K562 (cell line): ENCODE results near the gene VPS41. TPM values are rescaled to one million over a fixed set of nuclear protein-coding genes. Genes with fewer than 3 reads are reported as not detected.

Source experiments
- ATAC-seq: fragments of 200-7000 bp; cut with Tn5 transposase; 3 replicates; pipeline ENCODE4 v1.9.1; 2020; ENCODE audit warnings: moderate library complexity
- BruUV-seq: library from RNA; stranded (reverse); fragments of 400-500 nt; replicated peaks from 2 replicates; lab custom pipeline; 2021; lab: Mats Ljungman, UMichigan
- CTCF ChIA-PET: fragments of 300-600 bp; formaldehyde crosslinking; extraction: SDS; loops from one replicate; lab custom pipeline; 2021; ENCODE audit warnings: low intra/inter-chr PET ratio; lab: Yijun Ruan, JAX
- POLR2A ChIA-PET: fragments of 300-600, 350-650 bp; sonication (Branson Sonifier 250); formaldehyde crosslinking; extraction: SDS; loops from one replicate; lab custom pipeline; 2021; ENCODE audit warnings: antibody characterized with exemption, inconsistent platforms; lab: Yijun Ruan, JAX
- DNase-seq, 4 experiments: peaks; one replicate each; pipeline versions ENCODE4 v3.0.0 to v3.0.0-alpha.2; 2011 to 2018; ENCODE audit warnings: low spot score in 3 of 4, mixed read lengths in 3 of 4; ENCODE audit errors: extremely low read depth in 1 of 4
- FAIRE-seq: peaks from 2 replicates; lab custom pipeline; 2011; peaks lifted over from hg19 to GRCh38; lab: Jason Lieb, UNC
- H2AFZ ChIP-seq: 2 replicates; pipeline ENCODE4 v1.6.0; 2011; ENCODE audit warnings: low read depth, low read length, control low read depth, inconsistent platforms
- H3K27ac ChIP-seq: fragments of 200-600 bp; 3 replicates; pipeline ENCODE4 v1.8.0; 2011; ENCODE audit warnings: low read depth, mild to moderate bottlenecking, control low read depth, inconsistent platforms, low read length, moderate library complexity, mixed read lengths; ENCODE audit errors: extremely low read depth
- H3K27me3 ChIP-seq, 2 experiments: fragments of 300-600 bp in 1 of 2; 2 replicates in 1 of 2; 3 replicates in 1 of 2; pipeline versions ENCODE4 v1.6.0 to v1.8.0; 2011; ENCODE audit warnings: inconsistent platforms in 2 of 2, low read length in 2 of 2, mild to moderate bottlenecking in 1 of 2, mixed read lengths in 1 of 2, moderate library complexity in 1 of 2; ENCODE audit not compliant: control insufficient read depth in 2 of 2, insufficient read depth in 2 of 2
- H3K36me3 ChIP-seq: fragments of 300-600 bp; 3 replicates; pipeline ENCODE4 v1.8.0; 2011; ENCODE audit warnings: mild to moderate bottlenecking, low read length, inconsistent platforms; ENCODE audit not compliant: control insufficient read depth, insufficient read depth
- H3K4me1 ChIP-seq, 2 experiments: fragments of 200-600 bp in 1 of 2; replicated peaks in 1 of 2; 2 replicates in 1 of 2; 3 replicates in 1 of 2; pipeline versions ENCODE4 v1.5.1 to v1.8.0; 2011; ENCODE audit warnings: inconsistent platforms in 2 of 2, low read length in 2 of 2, mild to moderate bottlenecking in 1 of 2, mixed read lengths in 1 of 2, moderate library complexity in 1 of 2; ENCODE audit not compliant: control insufficient read depth in 2 of 2, insufficient read depth in 2 of 2
- H3K4me2 ChIP-seq: 2 replicates; pipeline ENCODE4 v1.6.1; 2011; ENCODE audit warnings: low read length, control low read depth, inconsistent platforms, mixed read lengths; ENCODE audit not compliant: insufficient read depth
- H3K4me3 ChIP-seq: fragments of 200-600 bp; sonication (generic), shearing (Covaris generic); 2 replicates; pipeline ENCODE4 v1.5.1; 2016; ENCODE audit warnings: control low read depth, inconsistent platforms
- H3K79me2 ChIP-seq: fragments of 200-600 bp; 3 replicates; pipeline ENCODE4 v1.8.0; 2011; ENCODE audit warnings: low read length, inconsistent platforms; ENCODE audit not compliant: control insufficient read depth, insufficient read depth
- H3K9ac ChIP-seq, 2 experiments: 2 replicates each; pipeline versions ENCODE4 v1.6.0 to v1.6.1; 2011; ENCODE audit warnings: low read depth in 2 of 2, low read length in 2 of 2, control low read depth in 1 of 2, inconsistent platforms in 1 of 2, mild to moderate bottlenecking in 1 of 2, mixed read lengths in 1 of 2; ENCODE audit not compliant: insufficient read depth in 1 of 2
- H3K9me1 ChIP-seq: one replicate; pipeline ENCODE4 v1.6.0; 2011; ENCODE audit warnings: inconsistent platforms, mild to moderate bottlenecking, low read length, moderate library complexity; ENCODE audit not compliant: control insufficient read depth, insufficient read depth
- H3K9me3 ChIP-seq: replicated peaks from 2 replicates; pipeline ENCODE4 v1.5.1; 2011; ENCODE audit warnings: low read depth, low read length, inconsistent platforms; ENCODE audit not compliant: control insufficient read depth, insufficient read depth
- H4K20me1 ChIP-seq: replicated peaks from 2 replicates; pipeline ENCODE4 v1.6.1; 2011; ENCODE audit warnings: low read length, inconsistent platforms, mixed read lengths; ENCODE audit not compliant: control insufficient read depth, insufficient read depth
- ATF1 ChIP-seq, 2 experiments: fragments of 450-650 bp in 1 of 2; IDR thresholded peaks; 2 replicates each; pipeline ENCODE4 v1.6.1; 2016; ENCODE audit warnings: missing compliant biosample characterization in 1 of 2, missing genetic modification characterization in 1 of 2
- GATAD2B ChIP-seq: fragments of 450-650 bp; IDR thresholded peaks from 2 replicates; pipeline ENCODE4 v1.6.1; 2017; ENCODE audit warnings: mild to moderate bottlenecking, borderline replicate concordance
- HMGN3 ChIP-seq: IDR thresholded peaks from 2 replicates; pipeline ENCODE4 v1.6.1; 2011; ENCODE audit warnings: borderline replicate concordance, low read depth, mild to moderate bottlenecking, mixed read lengths, low read length; ENCODE audit not compliant: insufficient read length; ENCODE audit errors: extremely low read depth
- HNRNPL ChIP-seq: fragments of 200-400 bp; formaldehyde crosslinking; IDR thresholded peaks from 2 replicates; pipeline ENCODE4 v1.6.1; 2017; ENCODE audit warnings: low read depth, mild to moderate bottlenecking, low read length
- HNRNPUL1 ChIP-seq: fragments of 200-400 bp; formaldehyde crosslinking; IDR thresholded peaks from 2 replicates; pipeline ENCODE4 v1.6.1; 2017; ENCODE audit warnings: low read length
- SIN3A ChIP-seq, 2 experiments: fragments of 150-350 bp in 1 of 2; IDR thresholded peaks; 2 replicates each; pipeline ENCODE4 v1.6.1; 2011 to 2016; ENCODE audit warnings: borderline replicate concordance in 2 of 2, low read depth in 2 of 2, low read length in 2 of 2, mild to moderate bottlenecking in 2 of 2, moderate library complexity in 2 of 2; ENCODE audit not compliant: control insufficient read depth in 1 of 2
- TRIM24 ChIP-seq, 2 experiments: fragments of 450-650 bp; IDR thresholded peaks; 2 replicates each; pipeline ENCODE4 v1.6.1; 2016
- USF1 ChIP-seq: sonication (generic); formaldehyde crosslinking; IDR thresholded peaks from 2 replicates; pipeline ENCODE4 v1.9.0; 2022; ENCODE audit warnings: mild to moderate bottlenecking, missing genetic modification reagents
- ZNF239 ChIP-seq: fragments of 250-450 bp; sonication (Bioruptor Pico); IDR thresholded peaks from 2 replicates; pipeline ENCODE4 v1.4.0; 2020; ENCODE audit warnings: mild to moderate bottlenecking
- ZNF395 ChIP-seq: fragments of 200-800 bp; sonication (Bioruptor generic); IDR thresholded peaks from 2 replicates; pipeline ENCODE4 v1.6.1; 2017; ENCODE audit warnings: missing genetic modification characterization, missing compliant biosample characterization
- ZNF589 ChIP-seq: fragments of 200-800 bp; sonication (Bioruptor generic); IDR thresholded peaks from 2 replicates; pipeline ENCODE4 v1.6.1; 2016; ENCODE audit warnings: low read depth, missing genetic modification characterization, missing compliant biosample characterization
- ZNF644 ChIP-seq: fragments of 200-800 bp; sonication (Bioruptor generic); IDR thresholded peaks from 2 replicates; pipeline ENCODE4 v1.6.1; 2016; ENCODE audit warnings: low read depth, missing genetic modification characterization, missing compliant biosample characterization
- WGBS: fragments of 100-300 bp; shearing (Covaris generic); methylation state at CpG from one replicate; pipeline ENCODE4 v1.1.6; 2016; ENCODE audit warnings: low coverage, mixed read lengths; ENCODE audit not compliant: insufficient coverage; ENCODE audit errors: missing lambda C conversion rate; 5-methylcytosine and 5-hydroxymethylcytosine counted together
- in situ Hi-C: fragments of 300-500 bp; cut with MboI; formaldehyde crosslinking; loops from 4 replicates; pipeline ENCODE4 v1.15.0; 2018; ENCODE audit warnings: inconsistent platforms, mixed read lengths
- intact Hi-C: fragments of 100-400 bp; cut with micrococcal nuclease; formaldehyde crosslinking; loops from 2 replicates; pipeline ENCODE4 v1.14.2; 2022
- polyA plus RNA-seq, 8 experiments: library from polyadenylated mRNA; depleted of rRNA in 4 of 8; stranded (reverse) in 5 of 8; unstranded in 3 of 8; fragments of >200 nt; fragmentation: Nextera tagmentation in 2 of 8; fragmentation: Illumina TruSeq in 1 of 8; extraction: Ambion mirVana in 2 of 8; extraction: Trizol in 1 of 8; gene quantifications; 2 replicates each; pipeline versions ENCODE4 v1.2.1 to v1.2.3, GENCODE V29; 2011 to 2014; ENCODE audit warnings: inconsistent platforms in 1 of 8, missing spikeins in 1 of 8
- total RNA-seq, 7 experiments: library from RNA; depleted of rRNA in 6 of 7; stranded (reverse); fragments of >200 nt in 6 of 7; fragmentation: Illumina TruSeq in 2 of 7; extraction: Trizol in 2 of 7; gene quantifications; 2 replicates each; pipeline versions ENCODE4 v1.2.1 to v1.2.3, GENCODE V29; 2011 to 2021; ENCODE audit warnings: low replicate concordance in 1 of 7
- TF ChIP-seq, protein P1 (sequence below), 2 experiments: fragments of 450-650 bp; IDR thresholded peaks; 2 replicates each; pipeline ENCODE4 v1.6.1; 2018; ENCODE audit warnings: mild to moderate bottlenecking in 2 of 2, low read depth in 1 of 2; ENCODE audit not compliant: partially characterized antibody in 2 of 2
- TF ChIP-seq, protein P2 (sequence below): sonication (generic); formaldehyde crosslinking; IDR thresholded peaks from 2 replicates; pipeline ENCODE4 v1.9.0; 2022; ENCODE audit warnings: mild to moderate bottlenecking, missing genetic modification reagents

VPS41 gene
- total and polyA plus RNA-seq, 9 of the 15 experiments (the other 6 are each of a cell fraction or from before 2014, with no cell fraction given): 17.7 to 46.8 (median 32.1) TPM

GRCh38 chr7:38938001-38938485 is 29.1 kb upstream of the VPS41 start (continued):
- TF ChIP-seq ZNF644 (tag) (no peak), TRIM24 (IDR thresholded peaks at IDR 0.05) (no peak), USF1 (CRISPR knock-in tag) (no peak)

DNA sequence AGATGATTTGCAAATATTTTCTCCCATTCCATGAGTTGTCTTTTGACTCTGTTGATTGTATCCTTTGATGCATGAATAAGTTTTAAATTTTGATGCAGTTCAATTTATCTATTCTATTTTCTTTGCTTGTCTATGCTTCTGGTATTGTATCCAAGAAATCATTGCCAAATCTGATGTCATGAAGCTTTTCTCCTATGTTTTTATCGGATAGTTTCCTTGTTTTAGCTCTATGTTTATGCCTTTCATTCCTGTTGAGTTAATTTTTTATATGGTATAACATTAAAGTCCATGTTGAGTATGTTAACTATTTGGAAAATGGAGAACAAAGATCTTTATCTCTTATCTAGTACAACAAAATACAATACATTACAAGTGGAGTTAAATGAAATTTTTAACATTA is 27.6 kb upstream of the VPS41 start:
- ATAC-seq: no peak
- no peak overlapping the region for H2AFZ ChIP-seq
- CTCF ChIA-PET: no interaction called here
- no peak for FAIRE-seq
- peaks cover 9 to 13% of the 10 kb centered on the region in 2 experiments; a peak in 3 of 5 replicates for H3K27me3 ChIP-seq
- no peak overlapping the region for H3K4me3 ChIP-seq
- H3K9me3 ChIP-seq: no peaks in the 10 kb centered on the region
- POLR2A ChIA-PET: no interaction called here
- no peaks in the 10 kb centered on the region for H3K36me3 ChIP-seq
- DNase-seq: no peak
- H3K79me2 ChIP-seq: no peaks in the 10 kb centered on the region
- no peaks in the 10 kb centered on the region for H4K20me1 ChIP-seq
- no peaks in the 10 kb centered on the region for H3K9me1 ChIP-seq
- intact Hi-C loops (loop anchor here (10.0 kb wide), 2 partner anchors 148 to 418 kb away; no protein-coding TSS in a partner anchor), in situ Hi-C loops (no loop called here)
- H3K9ac ChIP-seq: no peak overlapping the region
- 0% methylated on average over 1 of the region's 1 CpG for WGBS
- H3K4me2 ChIP-seq: no peak overlapping the region
- no peak overlapping the region for H3K27ac ChIP-seq
- H3K4me1 ChIP-seq: no peaks in the 10 kb centered on the region
- no TSS peak for BruUV-seq
- no peak for TF ChIP-seq ZNF239 (CRISPR knock-in tag)
- TF ChIP-seq ZNF589 (CRISPR knock-in tag): no peak
- no peak for TF ChIP-seq GATAD2B
- TF ChIP-seq HNRNPUL1: no peak
- TF ChIP-seq HNRNPL: no peak
- TF ChIP-seq, protein P1, sequence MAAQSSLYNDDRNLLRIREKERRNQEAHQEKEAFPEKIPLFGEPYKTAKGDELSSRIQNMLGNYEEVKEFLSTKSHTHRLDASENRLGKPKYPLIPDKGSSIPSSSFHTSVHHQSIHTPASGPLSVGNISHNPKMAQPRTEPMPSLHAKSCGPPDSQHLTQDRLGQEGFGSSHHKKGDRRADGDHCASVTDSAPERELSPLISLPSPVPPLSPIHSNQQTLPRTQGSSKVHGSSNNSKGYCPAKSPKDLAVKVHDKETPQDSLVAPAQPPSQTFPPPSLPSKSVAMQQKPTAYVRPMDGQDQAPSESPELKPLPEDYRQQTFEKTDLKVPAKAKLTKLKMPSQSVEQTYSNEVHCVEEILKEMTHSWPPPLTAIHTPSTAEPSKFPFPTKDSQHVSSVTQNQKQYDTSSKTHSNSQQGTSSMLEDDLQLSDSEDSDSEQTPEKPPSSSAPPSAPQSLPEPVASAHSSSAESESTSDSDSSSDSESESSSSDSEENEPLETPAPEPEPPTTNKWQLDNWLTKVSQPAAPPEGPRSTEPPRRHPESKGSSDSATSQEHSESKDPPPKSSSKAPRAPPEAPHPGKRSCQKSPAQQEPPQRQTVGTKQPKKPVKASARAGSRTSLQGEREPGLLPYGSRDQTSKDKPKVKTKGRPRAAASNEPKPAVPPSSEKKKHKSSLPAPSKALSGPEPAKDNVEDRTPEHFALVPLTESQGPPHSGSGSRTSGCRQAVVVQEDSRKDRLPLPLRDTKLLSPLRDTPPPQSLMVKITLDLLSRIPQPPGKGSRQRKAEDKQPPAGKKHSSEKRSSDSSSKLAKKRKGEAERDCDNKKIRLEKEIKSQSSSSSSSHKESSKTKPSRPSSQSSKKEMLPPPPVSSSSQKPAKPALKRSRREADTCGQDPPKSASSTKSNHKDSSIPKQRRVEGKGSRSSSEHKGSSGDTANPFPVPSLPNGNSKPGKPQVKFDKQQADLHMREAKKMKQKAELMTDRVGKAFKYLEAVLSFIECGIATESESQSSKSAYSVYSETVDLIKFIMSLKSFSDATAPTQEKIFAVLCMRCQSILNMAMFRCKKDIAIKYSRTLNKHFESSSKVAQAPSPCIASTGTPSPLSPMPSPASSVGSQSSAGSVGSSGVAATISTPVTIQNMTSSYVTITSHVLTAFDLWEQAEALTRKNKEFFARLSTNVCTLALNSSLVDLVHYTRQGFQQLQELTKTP (IDR thresholded peaks at IDR 0.05; ENCODE audit: low read depth in 1 of 2, partially characterized antibody in 2 of 2): no peak
- no peak for TF ChIP-seq ZNF395 (CRISPR knock-in tag)
- TF ChIP-seq HMGN3: no peak
- no peak for TF ChIP-seq ATF1 (CRISPR knock-in tag; IDR thresholded peaks at IDR 0.05)
- TF ChIP-seq ATF1 (tag; IDR thresholded peaks at IDR 0.05): no peak
- no peak for TF ChIP-seq SIN3A (IDR thresholded peaks at IDR 0.05; ENCODE audit: borderline replicate concordance in 2 of 2, control insufficient read depth in 1 of 2, low read depth in 2 of 2, low read length in 2 of 2)
- TF ChIP-seq, protein P2, sequence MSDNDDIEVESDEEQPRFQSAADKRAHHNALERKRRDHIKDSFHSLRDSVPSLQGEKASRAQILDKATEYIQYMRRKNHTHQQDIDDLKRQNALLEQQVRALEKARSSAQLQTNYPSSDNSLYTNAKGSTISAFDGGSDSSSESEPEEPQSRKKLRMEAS (CRISPR knock-in tag): no peak
